IMR-90 (cell line): ENCODE data around the gene TCF7L2. TPM values are rescaled to one million over a fixed set of nuclear protein-coding genes. Genes with fewer than 3 reads are reported as not detected.
A peak's percentile ranks its signal among the peaks of the same experiment; 100 is the strongest.

Experiments used
- ATAC-seq: fragments of 200-7000 bp; cut with Tn5 transposase; 2 replicates; pipeline ENCODE4 v1.9.1; 2020; ENCODE audit warnings: low read depth, mild to moderate bottlenecking, moderate library complexity
- BruUV-seq: library from RNA; stranded (reverse); fragments of 400-500 nt; replicated peaks from 2 replicates; lab custom pipeline; 2021; lab: Mats Ljungman, UMichigan
- CTCF ChIA-PET: fragments of 300-600 bp; formaldehyde crosslinking; extraction: SDS; loops from one replicate; lab custom pipeline; 2021; ENCODE audit warnings: antibody characterized with exemption; lab: Yijun Ruan, JAX
- POLR2A ChIA-PET: fragments of 300-600 bp; sonication (Branson Sonifier 250); formaldehyde crosslinking; loops from one replicate; lab custom pipeline; 2022; ENCODE audit warnings: antibody characterized with exemption; ENCODE audit not compliant: unreplicated experiment; lab: Charles Lee
- DNase-seq: peaks from one replicate; pipeline ENCODE4 v3.0.0; 2013
- H2AFZ ChIP-seq: replicated peaks from 2 replicates; pipeline ENCODE3; 2013; ENCODE audit warnings: low read length, mild to moderate bottlenecking; ENCODE audit not compliant: poor library complexity
- H2AK5ac ChIP-seq: 2 replicates; pipeline ENCODE4 v1.6.1; 2013; ENCODE audit warnings: low read depth, low read length, inconsistent platforms
- H2AK9ac ChIP-seq: replicated peaks from 2 replicates; pipeline ENCODE3; 2013; ENCODE audit warnings: mild to moderate bottlenecking, low read depth, low read length, moderate library complexity; ENCODE audit not compliant: poor library complexity
- H2BK120ac ChIP-seq: 2 replicates; pipeline ENCODE4 v1.6.1; 2013; ENCODE audit warnings: low read depth, low read length, inconsistent platforms
- H2BK15ac ChIP-seq: 3 replicates; pipeline ENCODE4 v1.6.1; 2013; ENCODE audit warnings: low read depth, low read length, inconsistent platforms
- H2BK20ac ChIP-seq: 2 replicates; pipeline ENCODE4 v1.6.1; 2013; ENCODE audit warnings: low read depth, mild to moderate bottlenecking, inconsistent platforms, low read length, moderate library complexity
- H2BK5ac ChIP-seq: 2 replicates; pipeline ENCODE4 v1.6.1; 2013; ENCODE audit warnings: mild to moderate bottlenecking, low read depth, low read length, inconsistent platforms; ENCODE audit not compliant: poor library complexity, severe bottlenecking
- H3K14ac ChIP-seq: replicated peaks from 2 replicates; pipeline ENCODE4 v1.6.1; 2013; ENCODE audit warnings: low read depth, low read length, inconsistent platforms
- H3K18ac ChIP-seq: 2 replicates; pipeline ENCODE4 v1.6.1; 2013; ENCODE audit warnings: low read depth, low read length, control low read depth
- H3K23ac ChIP-seq: 2 replicates; pipeline ENCODE4 v1.6.1; 2013; ENCODE audit warnings: low read depth, low read length, inconsistent platforms
- H3K27ac ChIP-seq: 2 replicates; pipeline ENCODE4 v1.5.1; 2013; ENCODE audit warnings: mild to moderate bottlenecking, control low read depth, low read length; ENCODE audit not compliant: insufficient read depth
- H3K27me3 ChIP-seq: 2 replicates; pipeline ENCODE4 v1.6.1; 2013; ENCODE audit warnings: low read length; ENCODE audit not compliant: control insufficient read depth, insufficient read depth
- H3K36me3 ChIP-seq: 2 replicates; pipeline ENCODE4 v1.6.1; 2013; ENCODE audit warnings: low read length, mixed read lengths; ENCODE audit not compliant: control insufficient read depth, insufficient read depth
- H3K4ac ChIP-seq: 2 replicates; pipeline ENCODE4 v1.6.1; 2013; ENCODE audit warnings: low read depth, low read length, inconsistent platforms
- H3K4me1 ChIP-seq: 2 replicates; pipeline ENCODE4 v1.6.1; 2013; ENCODE audit warnings: low read length, mixed read lengths; ENCODE audit not compliant: control insufficient read depth, insufficient read depth
- H3K4me2 ChIP-seq: 2 replicates; pipeline ENCODE4 v1.6.1; 2013; ENCODE audit warnings: low read depth, mild to moderate bottlenecking, control low read depth, low read length, moderate library complexity
- H3K4me3 ChIP-seq: 2 replicates; pipeline ENCODE4 v1.5.1; 2013; ENCODE audit warnings: low read depth, mild to moderate bottlenecking, control low read depth, low read length, moderate library complexity; ENCODE audit not compliant: insufficient read depth
- H3K56ac ChIP-seq: 2 replicates; pipeline ENCODE4 v1.6.1; 2013; ENCODE audit warnings: low read length, inconsistent platforms; ENCODE audit not compliant: insufficient read depth; ENCODE audit errors: extremely low read depth
- H3K79me1 ChIP-seq, 2 experiments: 2 replicates each; pipeline ENCODE4 v1.6.1; 2013; ENCODE audit warnings: low read length in 2 of 2, inconsistent platforms in 1 of 2, low read depth in 1 of 2
- H3K9ac ChIP-seq: 2 replicates; pipeline ENCODE4 v1.6.1; 2013; ENCODE audit warnings: low read depth, low read length, control low read depth
- H3K9me1 ChIP-seq: 2 replicates; pipeline ENCODE4 v1.6.1; 2013; ENCODE audit warnings: low read length, inconsistent platforms; ENCODE audit not compliant: insufficient read depth
- H3K9me3 ChIP-seq: 2 replicates; pipeline ENCODE4 v1.6.1; 2013; ENCODE audit warnings: low read length; ENCODE audit not compliant: control insufficient read depth, insufficient read depth
- H4K20me1 ChIP-seq: 2 replicates; pipeline ENCODE4 v1.6.1; 2013; ENCODE audit warnings: low read length, inconsistent platforms; ENCODE audit not compliant: insufficient read depth
- H4K5ac ChIP-seq: 2 replicates; pipeline ENCODE4 v1.6.1; 2013; ENCODE audit warnings: mild to moderate bottlenecking, low read depth, low read length, control low read depth
- H4K8ac ChIP-seq, 2 experiments: 2 replicates each; pipeline ENCODE4 v1.6.1; 2013; ENCODE audit warnings: low read depth in 2 of 2, low read length in 2 of 2, control low read depth in 1 of 2, inconsistent platforms in 1 of 2
- H4K91ac ChIP-seq: 2 replicates; pipeline ENCODE4 v1.6.1; 2013; ENCODE audit warnings: low read depth, low read length, inconsistent platforms; ENCODE audit not compliant: insufficient read depth
- CTCF ChIP-seq: conservative IDR thresholded peaks from 2 replicates; pipeline ENCODE4 v1.5.1; 2012; ENCODE audit warnings: mild to moderate bottlenecking, low read depth, low read length, improper control_type of control experiment
- NFE2L2 ChIP-seq: fragments of 150-350 bp; IDR thresholded peaks from 2 replicates; pipeline ENCODE4 v1.6.1; 2016; ENCODE audit warnings: low read depth, mild to moderate bottlenecking, low read length
- RAD21 ChIP-seq: IDR thresholded peaks from 2 replicates; pipeline ENCODE4 v1.6.1; 2012; ENCODE audit warnings: low read length, improper control_type of control experiment
- RCOR1 ChIP-seq: IDR thresholded peaks from 2 replicates; pipeline ENCODE4 v1.6.1; 2012; ENCODE audit warnings: mild to moderate bottlenecking, low read length, improper control_type of control experiment; ENCODE audit not compliant: insufficient replicate concordance
- SMC3 ChIP-seq: fragments of 150-350 bp; IDR thresholded peaks from 2 replicates; pipeline ENCODE4 v1.6.1; 2016; ENCODE audit warnings: low read depth, mild to moderate bottlenecking, antibody characterized with exemption, low read length, moderate library complexity
- WGBS, 2 experiments: methylation state at CpG; one replicate each; pipeline versions ENCODE4 v1.1.5 to v1.1.7; 2013; ENCODE audit warnings: missing lambda C conversion rate in 2 of 2; ENCODE audit not compliant: insufficient read length in 1 of 2; ENCODE audit errors: extremely low coverage in 2 of 2; 5-methylcytosine and 5-hydroxymethylcytosine counted together
- dilution Hi-C: fragments of 300-500 bp; cut with HindIII; formaldehyde crosslinking; loops from one replicate; pipeline ENCODE4 v1.14.3; 2018; ENCODE audit warnings: low sequenced_read_pairs; ENCODE audit not compliant: unreplicated experiment
- in situ Hi-C: fragments of 300-500 bp; cut with MboI; formaldehyde crosslinking; loops from 3 replicates; pipeline ENCODE4 v1.14.3; 2019; ENCODE audit warnings: low sequenced_read_pairs, inconsistent platforms, mixed read lengths
- intact Hi-C: fragments of 100-400 bp; cut with micrococcal nuclease; formaldehyde crosslinking; loops from 2 replicates; pipeline ENCODE4 v1.10.0; 2022
- polyA plus RNA-seq, 3 experiments: library from polyadenylated mRNA; depleted of rRNA; stranded (reverse); fragments of >200 nt; gene quantifications; 2 replicates each; pipeline ENCODE4 v1.2.3, GENCODE V29; 2012; ENCODE audit warnings: low replicate concordance in 1 of 3
- total RNA-seq: library from RNA; depleted of rRNA; stranded (reverse); fragments of >200 nt; gene quantifications from 2 replicates; pipeline ENCODE4 v1.2.3, GENCODE V29; 2012

Gene TCF7L2
- total and polyA plus RNA-seq, 2 of the 4 experiments (the other 2 are of a cell fraction) = 1.3 to 12.2 TPM

- 24% methylated on average over 2 of the region's 14 CpGs; no CpG with 5 or more reads in 1 of the 2 experiments for WGBS, 2 experiments
- Histone ChIP-seq H2BK20ac (peak overlapping the region; percentile 32; the same call in 1 of the 2 replicates), H4K20me1 (peaks cover 7% of the 10 kb centered on the region; the same call in 1 of the 2 replicates), H3K9ac (no peak overlapping the region), H2BK5ac (no peak overlapping the region), H3K9me1 (peaks cover 14% of the 10 kb centered on the region), H3K4me2 (no peak overlapping the region), H3K4me1 (peaks cover 22% of the 10 kb centered on the region), H2BK120ac (0 out of 2 replicates have a peak overlapping the region, but pooled peaks have one; percentile 3), H3K4me3 (no peak overlapping the region), H3K27ac (no peak overlapping the region), H3K14ac (peak overlapping the region; percentile 11; the same call in 1 of the 2 replicates), H4K5ac (no peak overlapping the region), H3K9me3 (no peaks in the 10 kb centered on the region), H2BK15ac (no peak overlapping the region; the same call in 2 of the 3 replicates), H3K27me3 (no peaks in the 10 kb centered on the region), H4K91ac (peak overlapping the region; percentile 4; the same call in 1 of the 2 replicates), H3K23ac (peak overlapping the region; percentile 39), H3K4ac (peak overlapping the region; percentile 48), H3K18ac (no peak overlapping the region), H3K79me1 (peaks cover 38 to 73% of the 10 kb centered on the region in 2 experiments), H2AFZ (peak overlapping the region; percentile 12), H3K36me3 (peaks cover 2% of the 10 kb centered on the region), H3K56ac (no peak overlapping the region), H2AK5ac (peak overlapping the region; percentile 77; the same call in 1 of the 2 replicates), H2AK9ac (no peak overlapping the region), H4K8ac (peak overlapping the region in 1 of 2 experiments; percentile 53; a peak in 1 of 4 replicates)
- ChIA-PET CTCF (no interaction called here), POLR2A (no interaction called here)
- no TSS peak for BruUV-seq
- DNase-seq (peak; percentile 62), ATAC-seq (peak; percentile 50)
- in situ Hi-C loops (no loop called here), dilution Hi-C loops (no loop called here), intact Hi-C loops (no loop called here)
- TF ChIP-seq CTCF (peak; percentile 11; the same call in 1 of the 2 replicates), SMC3 (0 out of 2 replicates have a peak, but pooled peaks have one; percentile 4), RCOR1 (peak; percentile 17), RAD21 (peak; percentile 24; the same call in 1 of the 2 replicates), NFE2L2 (no peak)
These were observed 113.3 kb downstream of the TCF7L2 start for GRCh38 chr10:113063043-113063967.
